HepG2 (cell line): ENCODE measurements around the gene TSPAN5. TPM values are rescaled to one million over a fixed set of nuclear protein-coding genes. Genes with fewer than 3 reads are reported as not detected.

Experiments
- ATAC-seq: fragments of 200-7000 bp; cut with Tn5 transposase; 3 replicates; pipeline ENCODE4 v1.9.1; 2020; ENCODE audit warnings: mild to moderate bottlenecking, moderate library complexity
- BruUV-seq: library from RNA; stranded (reverse); fragments of 400-500 nt; replicated peaks from 2 replicates; lab custom pipeline; 2021; lab: Mats Ljungman, UMichigan
- CTCF ChIA-PET: fragments of 300-600 bp; formaldehyde crosslinking; extraction: SDS; loops from one replicate; lab custom pipeline; 2021; ENCODE audit warnings: low total read pairs, inconsistent platforms, low intra/inter-chr PET ratio; lab: Yijun Ruan, JAX
- POLR2A ChIA-PET: fragments of 350-600 bp; sonication (Branson Sonifier 250); formaldehyde crosslinking; loops from one replicate; lab custom pipeline; 2020; ENCODE audit warnings: antibody characterized with exemption, inconsistent platforms; lab: Yijun Ruan, JAX
- DNase-seq: peaks from one replicate; pipeline ENCODE4 v3.0.0-alpha.2; 2015; ENCODE audit warnings: low spot score
- FAIRE-seq: peaks from 3 replicates; lab custom pipeline; 2011; peaks lifted over from hg19 to GRCh38; lab: Jason Lieb, UNC
- H2AFZ ChIP-seq: one replicate; pipeline ENCODE4 v1.6.1; 2011; ENCODE audit warnings: low read length, inconsistent platforms
- H3K27ac ChIP-seq: fragments of 300-600 bp; 3 replicates; pipeline ENCODE4 v1.8.0; 2011; ENCODE audit warnings: mixed run types, mild to moderate bottlenecking, mixed read lengths, low read length, inconsistent platforms; ENCODE audit not compliant: insufficient read depth; ENCODE audit errors: extremely low read length
- H3K27me3 ChIP-seq, 2 experiments: fragments of 200-600 bp in 1 of 2; 2 replicates in 1 of 2; 3 replicates in 1 of 2; pipeline versions ENCODE4 v1.6.0 to v1.8.0; 2011; ENCODE audit warnings: low read length in 2 of 2, mild to moderate bottlenecking in 2 of 2, moderate library complexity in 2 of 2, inconsistent platforms in 1 of 2; ENCODE audit not compliant: insufficient read depth in 2 of 2, control insufficient read depth in 1 of 2
- H3K36me3 ChIP-seq, 2 experiments: fragments of 200-600 bp in 1 of 2; replicated peaks in 1 of 2; 2 replicates in 1 of 2; 3 replicates in 1 of 2; pipeline versions ENCODE4 v1.5.1 to v1.8.0; 2011; ENCODE audit warnings: low read length in 2 of 2, inconsistent platforms in 1 of 2; ENCODE audit not compliant: insufficient read depth in 2 of 2, control insufficient read depth in 1 of 2
- H3K4me1 ChIP-seq: 2 replicates; pipeline ENCODE4 v1.5.1; 2012; ENCODE audit warnings: low read length, inconsistent platforms; ENCODE audit not compliant: insufficient read depth
- H3K4me2 ChIP-seq: 2 replicates; pipeline ENCODE4 v1.6.0; 2011; ENCODE audit warnings: low read depth, low read length, inconsistent platforms
- H3K4me3 ChIP-seq, 3 experiments: fragments of 200-600 bp in 1 of 3; sonication (generic), shearing (Covaris generic) in 1 of 3; replicated peaks in 1 of 3; 2 replicates each; pipeline ENCODE4 v1.5.1; 2011 to 2016; ENCODE audit warnings: low read length in 3 of 3, inconsistent platforms in 2 of 3, low read depth in 2 of 3, mild to moderate bottlenecking in 2 of 3, control low read depth in 1 of 3, mixed read lengths in 1 of 3; ENCODE audit not compliant: insufficient read depth in 1 of 3
- H3K79me2 ChIP-seq: one replicate; pipeline ENCODE4 v1.6.1; 2011; ENCODE audit warnings: low read length, inconsistent platforms; ENCODE audit not compliant: insufficient read depth
- H3K9ac ChIP-seq: 2 replicates; pipeline ENCODE4 v1.6.0; 2011; ENCODE audit warnings: mild to moderate bottlenecking, low read depth, low read length, inconsistent platforms; ENCODE audit not compliant: insufficient read depth
- H3K9me3 ChIP-seq: 2 replicates; pipeline ENCODE4 v1.5.1; 2012; ENCODE audit warnings: mild to moderate bottlenecking, low read length
- H4K20me1 ChIP-seq: 2 replicates; pipeline ENCODE4 v1.6.0; 2011; ENCODE audit warnings: inconsistent platforms, mild to moderate bottlenecking, low read length, moderate library complexity; ENCODE audit not compliant: insufficient read depth
- ATM ChIP-seq: fragments of 450-650 bp; IDR thresholded peaks from 2 replicates; pipeline ENCODE4 v1.7.1; 2017; ENCODE audit warnings: mild to moderate bottlenecking, borderline replicate concordance
- BRCA1 ChIP-seq: sonication (generic); formaldehyde crosslinking; IDR thresholded peaks from 2 replicates; pipeline ENCODE4 v1.4.0; 2020; ENCODE audit warnings: missing genetic modification reagents
- CBX1 ChIP-seq: IDR thresholded peaks from one replicate; pipeline ENCODE4 v1.6.1; 2016; ENCODE audit warnings: antibody characterized with exemption, low read depth
- CENPBD1 ChIP-seq: sonication (generic); formaldehyde crosslinking; IDR thresholded peaks from 2 replicates; pipeline ENCODE4 v1.8.0; 2022; ENCODE audit warnings: missing genetic modification reagents, low read depth, mild to moderate bottlenecking, borderline replicate concordance
- HINFP ChIP-seq: sonication (generic); formaldehyde crosslinking; IDR thresholded peaks from 2 replicates; pipeline ENCODE4 v1.4.0; 2020; ENCODE audit warnings: low read depth, mild to moderate bottlenecking, missing genetic modification reagents
- HIVEP1 ChIP-seq: sonication (generic); formaldehyde crosslinking; IDR thresholded peaks from 2 replicates; pipeline ENCODE4 v1.4.0; 2020; ENCODE audit warnings: mild to moderate bottlenecking, missing genetic modification reagents
- MEIS2 ChIP-seq: sonication (generic); formaldehyde crosslinking; IDR thresholded peaks from 2 replicates; pipeline ENCODE4 v1.9.0; 2021; ENCODE audit warnings: mild to moderate bottlenecking, missing genetic modification reagents
- MZF1 ChIP-seq: sonication (generic); formaldehyde crosslinking; IDR thresholded peaks from 2 replicates; pipeline ENCODE4 v1.8.1; 2023; ENCODE audit warnings: mild to moderate bottlenecking, missing genetic modification reagents, borderline replicate concordance
- PLSCR1 ChIP-seq: sonication (generic); formaldehyde crosslinking; IDR thresholded peaks from 2 replicates; pipeline ENCODE4 v1.5.0; 2020; ENCODE audit warnings: missing genetic modification reagents, mild to moderate bottlenecking, borderline replicate concordance
- TOPORS ChIP-seq: sonication (generic); formaldehyde crosslinking; IDR thresholded peaks from 2 replicates; pipeline ENCODE4 v1.8.0; 2023; ENCODE audit warnings: mild to moderate bottlenecking, missing genetic modification reagents
- ZNF550 ChIP-seq: sonication (generic); formaldehyde crosslinking; IDR thresholded peaks from 2 replicates; pipeline ENCODE4 v1.4.0; 2020; ENCODE audit warnings: mild to moderate bottlenecking, missing genetic modification reagents, borderline replicate concordance
- ZNF749 ChIP-seq: sonication (generic); formaldehyde crosslinking; IDR thresholded peaks from 2 replicates; pipeline ENCODE4 v1.8.0; 2022; ENCODE audit warnings: mild to moderate bottlenecking, missing genetic modification reagents, moderate library complexity, borderline replicate concordance
- WGBS: methylation state at CpG from one replicate; pipeline ENCODE4 v1.1.6; 2017; ENCODE audit warnings: low lambda C conversion rate; 5-methylcytosine and 5-hydroxymethylcytosine counted together
- in situ Hi-C: cut with HindIII; loops from 2 replicates; pipeline ENCODE4 v1.10.0; 2017; ENCODE audit warnings: low pct_unique_long_range_greater_than_20kb; ENCODE audit not compliant: extremely low pct_ligation_motif_present
- intact Hi-C: fragments of 100-400 bp; cut with micrococcal nuclease; formaldehyde crosslinking; loops from one replicate; pipeline ENCODE4 v1.10.0; 2022; ENCODE audit not compliant: unreplicated experiment
- polyA plus RNA-seq, 8 experiments: library from polyadenylated mRNA; depleted of rRNA in 3 of 8; stranded (reverse) in 7 of 8; unstranded in 1 of 8; fragments of >200 nt; fragmentation: Illumina TruSeq in 4 of 8; extraction: Trizol in 4 of 8; gene quantifications; 2 replicates each; pipeline versions ENCODE4 v1.2.1 to v1.2.3, GENCODE V29; 2011 to 2016; ENCODE audit warnings: low read depth in 4 of 8, missing spikeins in 1 of 8, mixed read lengths in 1 of 8; ENCODE audit not compliant: insufficient read depth in 1 of 8
- total RNA-seq, 5 experiments: library from RNA; depleted of rRNA; stranded (reverse); fragments of >200 nt; fragmentation: Illumina TruSeq; extraction: Trizol; gene quantifications; 2 replicates each; pipeline ENCODE4 v1.2.3, GENCODE V29; 2016; ENCODE audit warnings: low read depth in 1 of 5

Gene TSPAN5
- total and polyA plus RNA-seq, 2 of the 13 experiments (the other 11 are each of a cell fraction or from before 2014, with no cell fraction given): 0.20 to 0.53 TPM

- H3K27ac ChIP-seq: no peak overlapping the region
- ATAC-seq: no peak
- no peak overlapping the region for H3K9ac ChIP-seq
- WGBS: 32% methylated on average over 2 of the region's 2 CpGs
- intact Hi-C loops: no loop called here
- H3K4me2 ChIP-seq: no peak overlapping the region
- CTCF ChIA-PET: no interaction called here
- H3K9me3 ChIP-seq: no peaks in the 10 kb centered on the region
- POLR2A ChIA-PET: no interaction called here
- H3K36me3 ChIP-seq: no peaks in the 10 kb centered on the region
- no peaks in the 10 kb centered on the region for H3K4me1 ChIP-seq
- H3K4me3 ChIP-seq: no peak overlapping the region
- TF ChIP-seq HIVEP1 (CRISPR knock-in tag) (no peak), MZF1 (no peak), CENPBD1 (CRISPR knock-in tag) (no peak), PLSCR1 (CRISPR knock-in tag) (no peak), MEIS2 (CRISPR knock-in tag) (no peak), BRCA1 (CRISPR knock-in tag) (no peak), CBX1 (no peak), TOPORS (CRISPR knock-in tag) (no peak), HINFP (CRISPR knock-in tag) (no peak), ZNF749 (CRISPR knock-in tag) (no peak), ZNF550 (no peak), ATM (no peak)
- no peak for FAIRE-seq
- H4K20me1 ChIP-seq: no peaks in the 10 kb centered on the region
- BruUV-seq: no TSS peak
- no peak overlapping the region for H2AFZ ChIP-seq
- H3K27me3 ChIP-seq: peaks cover 0 to 3% of the 10 kb centered on the region in 2 experiments; a peak in 2 of 5 replicates
- H3K79me2 ChIP-seq: no peaks in the 10 kb centered on the region
- no peak for DNase-seq
- in situ Hi-C loops: no loop called here
Measured at GRCh38 chr4:98639108-98639507, 19.3 kb downstream of the TSPAN5 start.
